Measurements from ENCODE around the gene PER3. TPM values are rescaled to one million over a fixed set of nuclear protein-coding genes. Genes with fewer than 3 reads are reported as not detected.

PER3 gene
- total and polyA plus RNA-seq, 2 of the 13 experiments (the other 11 are each of a cell fraction or from before 2014, with no cell fraction given): 3.0 to 6.0 TPM

DNA sequence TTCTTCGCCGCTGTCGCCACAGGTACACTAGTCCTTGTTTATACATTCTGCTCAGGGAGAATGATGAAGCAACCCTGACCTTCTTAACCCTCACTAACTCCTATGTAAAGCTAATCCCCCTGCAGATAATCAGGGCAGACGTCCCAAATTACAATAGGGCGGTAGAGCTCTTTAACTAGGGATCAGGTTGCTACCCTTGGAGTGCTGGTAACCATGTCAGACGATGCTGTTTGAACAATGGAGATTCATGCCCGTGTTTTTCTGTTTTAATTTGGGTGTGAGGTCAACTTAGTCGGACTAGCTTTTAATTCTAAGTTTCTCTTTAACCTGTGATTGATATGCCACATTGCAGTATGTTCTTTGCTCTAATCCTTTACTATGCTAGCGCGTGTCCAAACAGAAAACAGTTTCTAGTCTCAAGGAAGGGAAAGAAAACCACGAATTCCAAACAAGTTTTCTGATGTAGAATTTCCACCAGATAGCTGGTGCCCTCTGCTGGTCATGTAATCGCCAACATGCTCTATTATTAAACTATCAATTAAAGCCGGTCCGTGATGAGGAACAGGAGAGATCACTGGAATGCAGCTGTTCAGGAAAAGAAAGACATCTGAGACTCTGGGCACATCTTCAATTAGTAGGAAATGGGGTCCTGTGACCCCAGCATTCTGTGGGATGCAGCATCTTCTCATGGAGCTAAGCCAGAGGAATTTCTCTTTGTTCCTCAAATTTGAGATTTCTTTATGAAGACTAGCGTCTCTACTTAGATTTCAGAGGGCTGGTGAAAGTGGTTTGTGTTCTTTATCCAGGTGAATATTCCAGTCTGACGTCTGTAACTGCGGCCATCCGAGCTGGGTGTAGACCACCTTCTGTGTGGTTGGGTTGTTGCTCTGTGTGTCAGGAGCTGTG, 31.3 kb upstream of the PER3 start (continued):
- no peak for TF ChIP-seq GPBP1L1 (CRISPR knock-in tag; IDR thresholded peaks at IDR 0.05)
- TF ChIP-seq ATF4 (CRISPR knock-in tag; IDR thresholded peaks at IDR 0.05): no peak
- TF ChIP-seq ZNF180 (CRISPR knock-in tag; IDR thresholded peaks at IDR 0.05; ENCODE audit: borderline replicate concordance, low read depth): no peak
- no peak for TF ChIP-seq ZNF616 (CRISPR knock-in tag; IDR thresholded peaks at IDR 0.05; ENCODE audit: low read depth)
- no peak for TF ChIP-seq CC2D1A (CRISPR knock-in tag; IDR thresholded peaks at IDR 0.05)
- TF ChIP-seq ZMYM4 (CRISPR knock-in tag; IDR thresholded peaks at IDR 0.05): no peak
- TF ChIP-seq SNRNP70 (IDR thresholded peaks at IDR 0.05; ENCODE audit: low read depth, low read length): no peak
- no peak for TF ChIP-seq SSRP1 (CRISPR knock-in tag; IDR thresholded peaks at IDR 0.05)
- TF ChIP-seq MTERF4 (CRISPR knock-in tag; IDR thresholded peaks at IDR 0.05): no peak
- TF ChIP-seq, protein P1, sequence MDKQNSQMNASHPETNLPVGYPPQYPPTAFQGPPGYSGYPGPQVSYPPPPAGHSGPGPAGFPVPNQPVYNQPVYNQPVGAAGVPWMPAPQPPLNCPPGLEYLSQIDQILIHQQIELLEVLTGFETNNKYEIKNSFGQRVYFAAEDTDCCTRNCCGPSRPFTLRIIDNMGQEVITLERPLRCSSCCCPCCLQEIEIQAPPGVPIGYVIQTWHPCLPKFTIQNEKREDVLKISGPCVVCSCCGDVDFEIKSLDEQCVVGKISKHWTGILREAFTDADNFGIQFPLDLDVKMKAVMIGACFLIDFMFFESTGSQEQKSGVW (CRISPR knock-in tag; IDR thresholded peaks at IDR 0.05; ENCODE audit: borderline replicate concordance): no peak
- no peak for TF ChIP-seq PREB (CRISPR knock-in tag; IDR thresholded peaks at IDR 0.05)
- no peak for TF ChIP-seq ZNF326 (CRISPR knock-in tag; IDR thresholded peaks at IDR 0.05; ENCODE audit: borderline replicate concordance)
- TF ChIP-seq NKX3-1 (CRISPR knock-in tag; IDR thresholded peaks at IDR 0.05): no peak
- peak; percentile 97 for TF ChIP-seq PITX1 (CRISPR knock-in tag; IDR thresholded peaks at IDR 0.05)
- no peak for TF ChIP-seq SP1 (IDR thresholded peaks at IDR 0.05)
- no peak for TF ChIP-seq SP1 (CRISPR knock-in tag; IDR thresholded peaks at IDR 0.05)
- TF ChIP-seq NFKBIZ (CRISPR knock-in tag; IDR thresholded peaks at IDR 0.05): no peak
- TF ChIP-seq ZNF547 (CRISPR knock-in tag; IDR thresholded peaks at IDR 0.05): no peak
- TF ChIP-seq SOX6 (IDR thresholded peaks at IDR 0.05): no peak
- peak; percentile 68 for TF ChIP-seq SOX6 (CRISPR knock-in tag; IDR thresholded peaks at IDR 0.05)
- no peak for TF ChIP-seq ZNF282 (IDR thresholded peaks at IDR 0.05; ENCODE audit: partially characterized antibody)
- TF ChIP-seq RAD21 (CRISPR knock-in tag; IDR thresholded peaks at IDR 0.05): peak; percentile 67
- TF ChIP-seq ZNF768 (CRISPR knock-in tag; IDR thresholded peaks at IDR 0.05): no peak
- TF ChIP-seq NFYC (CRISPR knock-in tag; IDR thresholded peaks at IDR 0.05): no peak
